HG02938 (cell line): ENCODE results near the gene TRIM8.

ENCODE experiments used
- ATAC-seq: cut with Tn5 transposase; IDR thresholded peaks from one replicate; pipeline ENCODE4 v1.9.1; 2021; ENCODE audit warnings: mild to moderate bottlenecking, moderate library complexity; ENCODE audit not compliant: unreplicated experiment

TRIM8 gene

GRCh38 chr10:102669206-102670064 is 25.2 kb downstream of the TRIM8 start:
- ATAC-seq, result no peak

- no peak for ATAC-seq
Measured at GRCh38 chr10:102670065-102670670, 25.9 kb downstream of the TRIM8 start.

- ATAC-seq, result no peak
Measured at GRCh38 chr10:102670871-102671434, 26.7 kb downstream of the TRIM8 start.

- no peak for ATAC-seq
Measured at GRCh38 chr10:102673236-102673818, 29.0 kb downstream of the TRIM8 start.

- ATAC-seq, result peak; percentile 45
Measured at GRCh38 chr10:102673819-102674511, 29.7 kb downstream of the TRIM8 start.

GRCh38 chr10:102674566-102674965 is 30.3 kb downstream of the TRIM8 start:
- ATAC-seq, result no peak

GRCh38 chr10:102675011-102675665 is 30.9 kb downstream of the TRIM8 start:
- no peak for ATAC-seq

GRCh38 chr10:102675666-102676533 is 31.6 kb downstream of the TRIM8 start:
- no peak for ATAC-seq

- ATAC-seq, result no peak
Measured at GRCh38 chr10:102676534-102677315, 32.4 kb downstream of the TRIM8 start.

- ATAC-seq, result no peak
Measured at GRCh38 chr10:102677331-102678067, 33.2 kb downstream of the TRIM8 start.

- ATAC-seq, result no peak
Measured at GRCh38 chr10:102678068-102678400, 33.8 kb downstream of the TRIM8 start.

- ATAC-seq, result no peak
Measured at GRCh38 chr10:102678842-102679289, 34.6 kb downstream of the TRIM8 start.

- ATAC-seq, result no peak
Measured at GRCh38 chr10:102679596-102679995, 35.3 kb downstream of the TRIM8 start.

- ATAC-seq, result no peak
Measured at GRCh38 chr10:102681696-102682095, 37.4 kb downstream of the TRIM8 start.

GRCh38 chr10:102682416-102682815 is 38.1 kb downstream of the TRIM8 start:
- ATAC-seq, result no peak

- no peak for ATAC-seq
Measured at GRCh38 chr10:102682981-102683380, 38.7 kb downstream of the TRIM8 start.

GRCh38 chr10:102683736-102684135 is 39.5 kb downstream of the TRIM8 start:
- no peak for ATAC-seq
